Upper lobe of left lung (tissue), 4 donors: ENCODE measurements around the gene MIA.
"Not testable (repeated sequence)": the region's sequence is repeated elsewhere in the genome, so short reads cannot be mapped to it uniquely, and the experiment has no call there.

Experiments used
- EP300 ChIP-seq, 4 donors: sonication (generic); formaldehyde crosslinking; IDR thresholded peaks; one replicate each; pipeline ENCODE4 v1.5.1; 2017; ENCODE audit warnings: antibody characterized with exemption in 4 of 4, control low read depth in 2 of 4
- POLR2A ChIP-seq, 4 donors: fragments of 450-650 bp; IDR thresholded peaks; one replicate each; pipeline ENCODE4 v1.5.1; 2016 to 2017; ENCODE audit warnings: antibody characterized with exemption in 4 of 4, mild to moderate bottlenecking in 2 of 4
- POLR2AphosphoS5 ChIP-seq, 2 donors: sonication (generic); formaldehyde crosslinking; IDR thresholded peaks; one replicate each; pipeline ENCODE4 v1.5.1; 2017; ENCODE audit warnings: antibody characterized with exemption in 2 of 2
- TF ChIP-seq, protein P1 (sequence below), 6 experiments: fragments of 450-650 bp in 4 of 6; fragments of 200-600 bp in 2 of 6; sonication (generic) in 2 of 6; IDR thresholded peaks; one replicate each; pipeline ENCODE4 v1.5.1; 2016 to 2019; ENCODE audit warnings: antibody characterized with exemption in 6 of 6

DNA sequence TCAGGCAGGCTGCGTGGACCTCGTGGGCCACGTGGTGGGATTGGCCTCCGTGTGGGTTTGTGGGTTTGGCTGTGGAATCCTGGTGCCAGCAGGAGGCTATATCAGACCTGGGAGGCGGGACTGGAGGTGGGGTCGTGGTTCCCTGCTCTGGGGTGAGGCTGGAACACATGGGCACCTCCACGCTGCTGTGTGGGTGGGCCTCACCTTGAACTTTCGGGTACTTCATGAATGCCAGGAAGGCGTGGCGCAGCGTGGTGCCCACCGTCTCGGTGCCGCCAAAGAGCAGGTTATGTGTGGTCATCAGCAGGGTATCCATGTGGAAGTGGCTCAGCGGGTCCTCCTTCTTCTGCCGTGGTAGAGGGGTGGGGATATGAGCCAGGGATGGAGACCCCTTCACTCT, 49.6 kb downstream of the MIA start:
- TF ChIP-seq, protein P1, sequence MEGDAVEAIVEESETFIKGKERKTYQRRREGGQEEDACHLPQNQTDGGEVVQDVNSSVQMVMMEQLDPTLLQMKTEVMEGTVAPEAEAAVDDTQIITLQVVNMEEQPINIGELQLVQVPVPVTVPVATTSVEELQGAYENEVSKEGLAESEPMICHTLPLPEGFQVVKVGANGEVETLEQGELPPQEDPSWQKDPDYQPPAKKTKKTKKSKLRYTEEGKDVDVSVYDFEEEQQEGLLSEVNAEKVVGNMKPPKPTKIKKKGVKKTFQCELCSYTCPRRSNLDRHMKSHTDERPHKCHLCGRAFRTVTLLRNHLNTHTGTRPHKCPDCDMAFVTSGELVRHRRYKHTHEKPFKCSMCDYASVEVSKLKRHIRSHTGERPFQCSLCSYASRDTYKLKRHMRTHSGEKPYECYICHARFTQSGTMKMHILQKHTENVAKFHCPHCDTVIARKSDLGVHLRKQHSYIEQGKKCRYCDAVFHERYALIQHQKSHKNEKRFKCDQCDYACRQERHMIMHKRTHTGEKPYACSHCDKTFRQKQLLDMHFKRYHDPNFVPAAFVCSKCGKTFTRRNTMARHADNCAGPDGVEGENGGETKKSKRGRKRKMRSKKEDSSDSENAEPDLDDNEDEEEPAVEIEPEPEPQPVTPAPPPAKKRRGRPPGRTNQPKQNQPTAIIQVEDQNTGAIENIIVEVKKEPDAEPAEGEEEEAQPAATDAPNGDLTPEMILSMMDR (IDR thresholded peaks at IDR 0.05): not testable (repeated sequence)
- not testable (repeated sequence) for TF ChIP-seq EP300, POLR2AphosphoS5, POLR2A (IDR thresholded peaks at IDR 0.05)
